Sigmoid colon (tissue), 7 donors: ENCODE results near the gene CDC14A. TPM values are rescaled to one million over a fixed set of nuclear protein-coding genes. Genes with fewer than 3 reads are reported as not detected.
A peak's percentile ranks its signal among the peaks of the same experiment; 100 is the strongest.
"Not testable (repeated sequence)": the region's sequence is repeated elsewhere in the genome, so short reads cannot be mapped to it uniquely, and the experiment has no call there.

Experiments
- DNase-seq: peaks from one replicate; pipeline ENCODE4 v3.0.0-alpha.2; 2019
- H3K27ac ChIP-seq, 4 donors: fragments of 200-600 bp; sonication (generic); one replicate each; pipeline ENCODE4 v1.5.1; 2016 to 2019; ENCODE audit warnings: mild to moderate bottlenecking in 1 of 4
- H3K27me3 ChIP-seq, 3 donors: fragments of 200-600 bp; sonication (generic); one replicate each; pipeline ENCODE4 v1.5.1; 2019; ENCODE audit warnings: mild to moderate bottlenecking in 1 of 3
- H3K36me3 ChIP-seq, 4 donors: fragments of 200-600 bp; sonication (generic); one replicate each; pipeline ENCODE4 v1.5.1; 2016 to 2019
- H3K4me1 ChIP-seq, 4 donors: fragments of 200-600 bp; sonication (generic); one replicate each; pipeline ENCODE4 v1.5.1; 2017 to 2019
- H3K4me3 ChIP-seq, 4 donors: fragments of 200-600 bp; sonication (generic); one replicate each; pipeline ENCODE4 v1.5.1; 2017 to 2019; ENCODE audit warnings: mild to moderate bottlenecking in 2 of 4, moderate library complexity in 1 of 4
- H3K9me3 ChIP-seq, 4 donors: fragments of 200-600 bp in 3 of 4; sonication (generic) in 3 of 4; one replicate each; pipeline versions ENCODE4 v1.5.1 to v1.6.1; 2013 to 2019
- CTCF ChIP-seq, 4 experiments: fragments of 450-650 bp in 3 of 4; fragments of 200-600 bp in 1 of 4; IDR thresholded peaks; one replicate each; pipeline ENCODE4 v1.5.1; 2016 to 2019; ENCODE audit warnings: antibody characterized with exemption in 4 of 4, mild to moderate bottlenecking in 3 of 4, moderate library complexity in 2 of 4
- EP300 ChIP-seq, 4 donors: sonication (generic); formaldehyde crosslinking; IDR thresholded peaks; one replicate each; pipeline ENCODE4 v1.6.1; 2017; ENCODE audit warnings: antibody characterized with exemption in 4 of 4
- POLR2A ChIP-seq, 2 donors: fragments of 450-650 bp; IDR thresholded peaks; one replicate each; pipeline ENCODE4 v1.6.1; 2016; ENCODE audit warnings: antibody characterized with exemption in 2 of 2, mild to moderate bottlenecking in 2 of 2, moderate library complexity in 2 of 2
- POLR2AphosphoS5 ChIP-seq, 4 donors: sonication (generic); formaldehyde crosslinking; IDR thresholded peaks; one replicate each; pipeline ENCODE4 v1.6.1; 2017; ENCODE audit warnings: antibody characterized with exemption in 4 of 4
- WGBS, 2 donors: extraction: QIAGEN DNeasy Blood & Tissue Kit; methylation state at CpG; one replicate each; pipeline ENCODE4 v1.1.7; 2013; 5-methylcytosine and 5-hydroxymethylcytosine counted together
- intact Hi-C: fragments of 100-400 bp; cut with DNase I; formaldehyde crosslinking; loops from one replicate; pipeline ENCODE4 v1.15.1; 2023
- polyA plus RNA-seq, 3 donors: library from polyadenylated mRNA; stranded (reverse); fragments of 200-250 nt; gene quantifications; one replicate each; pipeline ENCODE4 v1.2.3, GENCODE V29; 2013
- total RNA-seq, 4 donors: library from RNA; depleted of rRNA; stranded (reverse); fragments of >200 nt; gene quantifications; one replicate each; pipeline ENCODE4 v1.1.0, GENCODE V29; 2016
- donor health status: healthy with polysubstance abuse.
- donor health status: Bipolar disorder and iron deficiency.
- donor health status: healthy.

Gene CDC14A
- total and polyA plus RNA-seq, 7 donors: 4.6 to 22.7 (median 11.8) TPM

- no peaks in the 10 kb centered on the region for H3K27me3 ChIP-seq
- peak overlapping the region; percentile 41 to 59 (median 46) for H3K27ac ChIP-seq
- intact Hi-C loops: no loop called here
- no peak for TF ChIP-seq CTCF (IDR thresholded peaks at IDR 0.05)
- no peak for TF ChIP-seq EP300 (IDR thresholded peaks at IDR 0.05)
- no peak for TF ChIP-seq POLR2A (IDR thresholded peaks at IDR 0.05)
- TF ChIP-seq POLR2AphosphoS5 (IDR thresholded peaks at IDR 0.05): no peak
- DNase-seq: no peak
- WGBS, 2 donors: 94% methylated on average over 5 of the region's 5 CpGs
- no peaks in the 10 kb centered on the region for H3K9me3 ChIP-seq
- peaks cover 0 to 43% (median 30%) of the 10 kb centered on the region in 4 donors for H3K4me1 ChIP-seq
- H3K4me3 ChIP-seq: no peak overlapping the region
- H3K36me3 ChIP-seq: no peaks in the 10 kb centered on the region
These were observed 9.3 kb downstream of the CDC14A start for GRCh38 chr1:100361511-100362089.

- intact Hi-C loops: no loop called here
- Histone ChIP-seq H3K36me3 (no peaks in the 10 kb centered on the region), H3K9me3 (no peaks in the 10 kb centered on the region), H3K27me3 (no peaks in the 10 kb centered on the region), H3K27ac (no peak overlapping the region), H3K4me1 (peaks cover 0 to 32% (median 22%) of the 10 kb centered on the region in 4 donors), H3K4me3 (no peak overlapping the region)
- 94 to 95% methylated on average over 16 of the region's 16 CpGs for WGBS, 2 donors
- DNase-seq: no peak
- TF ChIP-seq POLR2AphosphoS5 (IDR thresholded peaks at IDR 0.05): no peak
- TF ChIP-seq CTCF (IDR thresholded peaks at IDR 0.05): no peak
These were observed 10.6 kb downstream of the CDC14A start for GRCh38 chr1:100362821-100363466.

- Histone ChIP-seq H3K27ac (no peak overlapping the region), H3K36me3 (no peaks in the 10 kb centered on the region), H3K4me1 (peaks cover 0 to 25% (median 18%) of the 10 kb centered on the region in 4 donors), H3K27me3 (no peaks in the 10 kb centered on the region), H3K9me3 (no peaks in the 10 kb centered on the region), H3K4me3 (no peak overlapping the region)
- intact Hi-C loops: no loop called here
- TF ChIP-seq POLR2A (IDR thresholded peaks at IDR 0.05) (no peak), POLR2AphosphoS5 (IDR thresholded peaks at IDR 0.05) (no peak), EP300 (IDR thresholded peaks at IDR 0.05) (no peak)
- no peak for DNase-seq
- 87 to 96% methylated on average over 4 of the region's 4 CpGs for WGBS, 2 donors
These were observed 11.5 kb downstream of the CDC14A start for GRCh38 chr1:100363831-100364230.

GRCh38 chr1:100364697-100365096 is 12.4 kb downstream of the CDC14A start:
- no peak overlapping the region for H3K4me3 ChIP-seq
- intact Hi-C loops: no loop called here
- no peak for DNase-seq
- H3K36me3 ChIP-seq: no peaks in the 10 kb centered on the region
- no peaks in the 10 kb centered on the region for H3K9me3 ChIP-seq
- no peak overlapping the region for H3K27ac ChIP-seq
- peaks cover 0 to 16% (median 15%) of the 10 kb centered on the region in 4 donors for H3K4me1 ChIP-seq
- WGBS, 2 donors: 55 to 56% methylated on average over 3 of the region's 3 CpGs
- H3K27me3 ChIP-seq: no peaks in the 10 kb centered on the region
- no peak for TF ChIP-seq POLR2A (IDR thresholded peaks at IDR 0.05)
- TF ChIP-seq POLR2AphosphoS5 (IDR thresholded peaks at IDR 0.05): no peak
- TF ChIP-seq EP300 (IDR thresholded peaks at IDR 0.05): no peak
- no peak for TF ChIP-seq CTCF (IDR thresholded peaks at IDR 0.05)

- Histone ChIP-seq H3K9me3 (no peaks in the 10 kb centered on the region), H3K27me3 (no peaks in the 10 kb centered on the region), H3K27ac (no peak overlapping the region), H3K4me1 (peaks cover 0 to 5% (median 3%) of the 10 kb centered on the region in 4 donors), H3K36me3 (no peaks in the 10 kb centered on the region), H3K4me3 (no peak overlapping the region)
- WGBS, 2 donors: 88 to 91% methylated on average over 1 of the region's 1 CpG
- TF ChIP-seq POLR2A (IDR thresholded peaks at IDR 0.05) (no peak), POLR2AphosphoS5 (IDR thresholded peaks at IDR 0.05) (no peak), CTCF (IDR thresholded peaks at IDR 0.05) (no peak), EP300 (IDR thresholded peaks at IDR 0.05) (no peak)
- intact Hi-C loops: no loop called here
- no peak for DNase-seq
These were observed 13.9 kb downstream of the CDC14A start for GRCh38 chr1:100366209-100366525.

- intact Hi-C loops, H3K4me3 ChIP-seq, H3K9me3 ChIP-seq, H3K27me3 ChIP-seq, H3K27ac ChIP-seq, DNase-seq, H3K36me3 ChIP-seq, H3K4me1 ChIP-seq: not testable (repeated sequence)
- 97 to 98% methylated on average over 4 of the region's 4 CpGs for WGBS, 2 donors
These were observed 17.0 kb downstream of the CDC14A start for GRCh38 chr1:100369339-100369738.

GRCh38 chr1:100373953-100374352 is 21.6 kb downstream of the CDC14A start:
- H3K4me1 ChIP-seq, DNase-seq, H3K36me3 ChIP-seq, intact Hi-C loops, H3K27ac ChIP-seq, H3K9me3 ChIP-seq, H3K27me3 ChIP-seq, H3K4me3 ChIP-seq: not testable (repeated sequence)
- WGBS, 2 donors: 50 to 85% methylated on average over 3 of the region's 5 CpGs

- H3K27me3 ChIP-seq, H3K9me3 ChIP-seq, H3K36me3 ChIP-seq, H3K4me1 ChIP-seq, DNase-seq, H3K4me3 ChIP-seq, intact Hi-C loops: not testable (repeated sequence)
- peak overlapping the region in 1 of 4 donors; percentile 29 for H3K27ac ChIP-seq
- 78 to 86% methylated on average over 6 of the region's 6 CpGs for WGBS, 2 donors
These were observed 24.6 kb downstream of the CDC14A start for GRCh38 chr1:100376890-100377289.
